Measurements from ENCODE around the gene GCGR. TPM values are rescaled to one million over a fixed set of nuclear protein-coding genes. Genes with fewer than 3 reads are reported as not detected.

Gene GCGR
- total and polyA plus RNA-seq, 10 of the 15 experiments (the other 5 are each of a cell fraction or from before 2014, with no cell fraction given): not detected

DNA sequence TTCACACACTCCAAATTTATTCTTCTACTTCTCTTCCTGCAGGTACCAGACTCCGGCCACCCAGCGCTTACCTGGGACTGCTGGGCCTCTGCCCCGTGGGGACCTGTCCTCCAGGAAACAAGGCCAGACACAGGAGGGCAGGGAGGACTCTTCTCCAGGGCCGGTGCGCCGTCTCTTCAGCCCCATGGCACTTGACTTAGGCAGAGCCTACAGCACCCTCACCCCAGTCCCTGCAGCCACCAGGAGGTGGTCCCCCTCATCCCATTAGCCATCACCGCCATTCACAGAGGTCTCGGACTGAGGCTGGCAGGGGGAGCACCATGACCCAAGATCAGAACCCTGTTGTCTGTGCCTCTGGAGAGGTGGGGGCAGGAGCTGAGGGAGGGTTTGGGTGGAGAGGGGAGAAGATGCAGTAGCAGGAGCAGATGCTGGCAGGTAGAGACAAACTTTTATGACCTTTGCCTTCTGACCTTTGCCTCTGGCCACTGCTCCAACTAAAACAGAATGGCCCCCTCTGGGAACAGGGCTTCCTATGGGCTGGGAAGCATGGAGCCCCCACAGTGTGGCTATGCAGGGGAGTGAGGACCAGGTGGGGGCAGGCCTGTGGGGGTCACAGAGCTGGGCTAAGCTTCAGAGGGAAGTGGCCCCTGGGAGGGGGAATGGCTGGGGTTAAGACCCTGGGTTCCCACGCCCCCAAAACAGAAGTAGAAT is 1.7 kb upstream of the GCGR start:
- Histone ChIP-seq H3K4me2 (ENCODE audit: control insufficient read depth, insufficient read depth) (no peak overlapping the region), H3K9me3 (replicated peaks; ENCODE audit: control insufficient read depth, insufficient read depth, low read length) (no peaks in the 10 kb centered on the region), H3K36me3 (ENCODE audit: control insufficient read depth in 2 of 2, insufficient read depth in 2 of 2, low read length in 1 of 2) (no peaks in the 10 kb centered on the region), H3K4me3 (no peak overlapping the region), H3K4me1 (ENCODE audit: control insufficient read depth, insufficient read depth, low read length) (no peaks in the 10 kb centered on the region), H3K27me3 (replicated peaks in 1 of 2; ENCODE audit: control insufficient read depth in 2 of 2, insufficient read depth in 2 of 2, low read length in 1 of 2) (peaks cover 1 to 4% of the 10 kb centered on the region in 2 experiments; a peak in 1 of 4 replicates), H3K79me2 (ENCODE audit: control insufficient read depth, insufficient read depth, low read length) (no peaks in the 10 kb centered on the region), H4K20me1 (ENCODE audit: control insufficient read depth, insufficient read depth) (no peaks in the 10 kb centered on the region), H2AFZ (ENCODE audit: control insufficient read depth, low read depth, low read length) (no peak overlapping the region), H3K27ac (ENCODE audit: control insufficient read depth, insufficient read depth) (no peak overlapping the region), H3K9ac (ENCODE audit: control insufficient read depth, insufficient read depth, low read length) (no peak overlapping the region)
- intact Hi-C loops (cut with micrococcal nuclease; ENCODE audit: unreplicated experiment) (no loop called here), in situ Hi-C loops (cut with MboI) (no loop called here)
- FAIRE-seq: no peak
- CTCF ChIA-PET: no interaction called here
- no peak for ATAC-seq
- SMC1A ChIA-PET (ENCODE audit: uncharacterized antibody, unreplicated experiment): no interaction called here
- TF ChIP-seq GABPA (IDR thresholded peaks at IDR 0.05; ENCODE audit: low read depth) (no peak), ASH2L (IDR thresholded peaks at IDR 0.05; ENCODE audit: borderline replicate concordance, low read depth) (no peak), RBBP5 (conservative IDR thresholded peaks at IDR 0.05) (no peak), STAT1 (conservative IDR thresholded peaks at IDR 0.05) (no peak), CBFB (IDR thresholded peaks at IDR 0.05; ENCODE audit: low read depth) (no peak), SMAD1 (IDR thresholded peaks at IDR 0.05; ENCODE audit: low read depth, partially characterized antibody) (no peak), NBN (IDR thresholded peaks at IDR 0.05) (no peak), FOXM1 (IDR thresholded peaks at IDR 0.05; ENCODE audit: low read depth, low read length) (no peak), ZNF274 (IDR thresholded peaks at IDR 0.05; ENCODE audit: insufficient read depth, insufficient read length) (no peak)
- TF ChIP-seq, protein P1, sequence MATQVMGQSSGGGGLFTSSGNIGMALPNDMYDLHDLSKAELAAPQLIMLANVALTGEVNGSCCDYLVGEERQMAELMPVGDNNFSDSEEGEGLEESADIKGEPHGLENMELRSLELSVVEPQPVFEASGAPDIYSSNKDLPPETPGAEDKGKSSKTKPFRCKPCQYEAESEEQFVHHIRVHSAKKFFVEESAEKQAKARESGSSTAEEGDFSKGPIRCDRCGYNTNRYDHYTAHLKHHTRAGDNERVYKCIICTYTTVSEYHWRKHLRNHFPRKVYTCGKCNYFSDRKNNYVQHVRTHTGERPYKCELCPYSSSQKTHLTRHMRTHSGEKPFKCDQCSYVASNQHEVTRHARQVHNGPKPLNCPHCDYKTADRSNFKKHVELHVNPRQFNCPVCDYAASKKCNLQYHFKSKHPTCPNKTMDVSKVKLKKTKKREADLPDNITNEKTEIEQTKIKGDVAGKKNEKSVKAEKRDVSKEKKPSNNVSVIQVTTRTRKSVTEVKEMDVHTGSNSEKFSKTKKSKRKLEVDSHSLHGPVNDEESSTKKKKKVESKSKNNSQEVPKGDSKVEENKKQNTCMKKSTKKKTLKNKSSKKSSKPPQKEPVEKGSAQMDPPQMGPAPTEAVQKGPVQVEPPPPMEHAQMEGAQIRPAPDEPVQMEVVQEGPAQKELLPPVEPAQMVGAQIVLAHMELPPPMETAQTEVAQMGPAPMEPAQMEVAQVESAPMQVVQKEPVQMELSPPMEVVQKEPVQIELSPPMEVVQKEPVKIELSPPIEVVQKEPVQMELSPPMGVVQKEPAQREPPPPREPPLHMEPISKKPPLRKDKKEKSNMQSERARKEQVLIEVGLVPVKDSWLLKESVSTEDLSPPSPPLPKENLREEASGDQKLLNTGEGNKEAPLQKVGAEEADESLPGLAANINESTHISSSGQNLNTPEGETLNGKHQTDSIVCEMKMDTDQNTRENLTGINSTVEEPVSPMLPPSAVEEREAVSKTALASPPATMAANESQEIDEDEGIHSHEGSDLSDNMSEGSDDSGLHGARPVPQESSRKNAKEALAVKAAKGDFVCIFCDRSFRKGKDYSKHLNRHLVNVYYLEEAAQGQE (IDR thresholded peaks at IDR 0.05; ENCODE audit: low read depth, low read length): no peak
- TF ChIP-seq, protein P2, sequence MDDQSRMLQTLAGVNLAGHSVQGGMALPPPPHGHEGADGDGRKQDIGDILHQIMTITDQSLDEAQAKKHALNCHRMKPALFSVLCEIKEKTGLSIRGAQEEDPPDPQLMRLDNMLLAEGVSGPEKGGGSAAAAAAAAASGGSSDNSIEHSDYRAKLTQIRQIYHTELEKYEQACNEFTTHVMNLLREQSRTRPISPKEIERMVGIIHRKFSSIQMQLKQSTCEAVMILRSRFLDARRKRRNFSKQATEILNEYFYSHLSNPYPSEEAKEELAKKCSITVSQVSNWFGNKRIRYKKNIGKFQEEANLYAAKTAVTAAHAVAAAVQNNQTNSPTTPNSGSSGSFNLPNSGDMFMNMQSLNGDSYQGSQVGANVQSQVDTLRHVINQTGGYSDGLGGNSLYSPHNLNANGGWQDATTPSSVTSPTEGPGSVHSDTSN (IDR thresholded peaks at IDR 0.05; ENCODE audit: insufficient replicate concordance, low read depth, low read length): no peak
- BruUV-seq (replicated peaks): no TSS peak
- 42% methylated on average over 9 of the region's 9 CpGs for whole genome bisulfite sequencing (ENCODE audit: insufficient coverage, insufficient replicate concordance, low lambda C conversion rate, missing lambda C conversion rate)
- POLR2A ChIA-PET: no interaction called here
- DNase-seq (ENCODE audit: low read depth, low spot score): no peak
- RAD21 ChIA-PET (ENCODE audit: unreplicated experiment): no interaction called here
